Fibroblast of gingiva (primary cell): ENCODE results near the gene NGFR.

Experiments
- DNase-seq: peaks from one replicate; pipeline ENCODE4 v3.0.0-alpha.2; 2011; ENCODE audit warnings: low read depth

NGFR gene

GRCh38 chr17:49494986-49495841 lies at the start of gene NGFR:
Gene NGFR, plus strand, starts transcription at chr17:49495293. Its CDS starts 125 bp downstream, at chr17:49495418.
- DNase-seq = no peak

- no peak for DNase-seq
These were observed 49.5 kb upstream of the NGFR start for GRCh38 chr17:49445591-49445990.

- no peak for DNase-seq
These were observed 47.3 kb upstream of the NGFR start for GRCh38 chr17:49447628-49448302.

GRCh38 chr17:49450181-49450580 lies 44.9 kb upstream of the NGFR start:
- DNase-seq = no peak

- DNase-seq = no peak
These were observed 44.4 kb upstream of the NGFR start for GRCh38 chr17:49450735-49451134.

GRCh38 chr17:49452201-49452600 lies 42.9 kb upstream of the NGFR start:
- DNase-seq = no peak

GRCh38 chr17:49452661-49453060 lies 42.4 kb upstream of the NGFR start:
- no peak for DNase-seq

GRCh38 chr17:49454050-49454449 lies 41.0 kb upstream of the NGFR start:
- no peak for DNase-seq

GRCh38 chr17:49455272-49455861 lies 39.7 kb upstream of the NGFR start:
- no peak for DNase-seq

- peak; percentile 34 for DNase-seq
These were observed 38.7 kb upstream of the NGFR start for GRCh38 chr17:49456183-49456965.

GRCh38 chr17:49457564-49458535 lies 37.2 kb upstream of the NGFR start:
- DNase-seq = no peak

- DNase-seq = no peak
These were observed 35.6 kb upstream of the NGFR start for GRCh38 chr17:49459401-49459984.

- DNase-seq = no peak
These were observed 34.7 kb upstream of the NGFR start for GRCh38 chr17:49460401-49460800.

- no peak for DNase-seq
These were observed 33.5 kb upstream of the NGFR start for GRCh38 chr17:49461580-49461979.

GRCh38 chr17:49464049-49464448 lies 31.0 kb upstream of the NGFR start:
- DNase-seq = no peak

GRCh38 chr17:49465331-49465903 lies 29.7 kb upstream of the NGFR start:
- no peak for DNase-seq

- no peak for DNase-seq
These were observed 28.7 kb upstream of the NGFR start for GRCh38 chr17:49466436-49466835.

- no peak for DNase-seq
These were observed 27.9 kb upstream of the NGFR start for GRCh38 chr17:49467175-49467574.

- no peak for DNase-seq
These were observed 26.2 kb upstream of the NGFR start for GRCh38 chr17:49468811-49469385.
